ENCODE results near the gene AP2B1.

DNA sequence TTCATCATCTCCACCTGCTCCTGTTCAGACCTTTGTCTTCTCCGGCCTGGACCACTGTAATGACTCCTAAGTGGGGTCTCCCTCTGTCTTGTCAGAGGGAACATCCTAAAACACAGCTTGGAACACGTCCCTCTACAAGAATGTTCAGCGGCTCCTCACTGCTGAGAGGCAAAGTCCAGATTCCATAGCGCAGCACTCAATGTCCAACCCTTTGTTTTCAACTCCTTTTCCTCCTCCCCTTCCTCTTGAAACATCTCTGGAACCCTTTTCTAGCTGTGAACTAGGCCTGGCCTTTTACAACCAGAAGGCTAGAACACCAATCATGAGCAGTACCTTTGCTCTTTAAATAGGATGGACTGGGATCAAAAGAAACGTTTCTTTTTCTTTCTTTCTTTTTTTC lies 174.5 kb downstream of the AP2B1 start:
- TF ChIP-seq, protein P1, sequence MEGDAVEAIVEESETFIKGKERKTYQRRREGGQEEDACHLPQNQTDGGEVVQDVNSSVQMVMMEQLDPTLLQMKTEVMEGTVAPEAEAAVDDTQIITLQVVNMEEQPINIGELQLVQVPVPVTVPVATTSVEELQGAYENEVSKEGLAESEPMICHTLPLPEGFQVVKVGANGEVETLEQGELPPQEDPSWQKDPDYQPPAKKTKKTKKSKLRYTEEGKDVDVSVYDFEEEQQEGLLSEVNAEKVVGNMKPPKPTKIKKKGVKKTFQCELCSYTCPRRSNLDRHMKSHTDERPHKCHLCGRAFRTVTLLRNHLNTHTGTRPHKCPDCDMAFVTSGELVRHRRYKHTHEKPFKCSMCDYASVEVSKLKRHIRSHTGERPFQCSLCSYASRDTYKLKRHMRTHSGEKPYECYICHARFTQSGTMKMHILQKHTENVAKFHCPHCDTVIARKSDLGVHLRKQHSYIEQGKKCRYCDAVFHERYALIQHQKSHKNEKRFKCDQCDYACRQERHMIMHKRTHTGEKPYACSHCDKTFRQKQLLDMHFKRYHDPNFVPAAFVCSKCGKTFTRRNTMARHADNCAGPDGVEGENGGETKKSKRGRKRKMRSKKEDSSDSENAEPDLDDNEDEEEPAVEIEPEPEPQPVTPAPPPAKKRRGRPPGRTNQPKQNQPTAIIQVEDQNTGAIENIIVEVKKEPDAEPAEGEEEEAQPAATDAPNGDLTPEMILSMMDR (IDR thresholded peaks at IDR 0.05) = no peak
- no peak for TF ChIP-seq ZFX (IDR thresholded peaks at IDR 0.05; ENCODE audit: borderline replicate concordance)
